Nephron progenitor cell (in vitro differentiated cells): ENCODE results near the gene PROK1.
"Not testable (repeated sequence)": the region's sequence is repeated elsewhere in the genome, so short reads cannot be mapped to it uniquely, and the experiment has no call there.

Experiments used
- DNase-seq: peaks from one replicate; pipeline ENCODE4 v3.0.0; 2021
- H3K27ac Mint-ChIP-seq: 2 replicates; pipeline ENCODE4 v1.8.0; 2021; ENCODE audit warnings: mild to moderate bottlenecking, moderate library complexity, mixed read lengths
- H3K27me3 Mint-ChIP-seq: 2 replicates; pipeline ENCODE4 v1.8.0; 2021; ENCODE audit warnings: mild to moderate bottlenecking, low read depth, mixed read lengths; ENCODE audit not compliant: poor library complexity
- H3K36me3 Mint-ChIP-seq: 2 replicates; pipeline ENCODE4 v1.8.0; 2021; ENCODE audit warnings: low read depth, mixed read lengths
- H3K4me1 Mint-ChIP-seq: 2 replicates; pipeline ENCODE4 v1.8.0; 2021; ENCODE audit warnings: mixed read lengths
- H3K4me3 Mint-ChIP-seq: 2 replicates; pipeline ENCODE4 v1.8.0; 2021; ENCODE audit warnings: mild to moderate bottlenecking, moderate library complexity, mixed read lengths
- H3K9me3 Mint-ChIP-seq: 2 replicates; pipeline ENCODE4 v1.8.0; 2021; ENCODE audit warnings: mild to moderate bottlenecking, moderate library complexity, mixed read lengths
- CTCF ChIP-seq: fragments of 200-600 bp; sonication (generic); IDR thresholded peaks from 2 replicates; pipeline ENCODE4 v1.5.0; 2021; ENCODE audit warnings: antibody characterized with exemption

Gene PROK1

GRCh38 chr1:110430366-110430765 is 20.6 kb upstream of the PROK1 start:
- Mint-ChIP-seq H3K4me1 (peaks cover 56% of the 10 kb centered on the region), H3K27ac (no peak overlapping the region), H3K27me3 (peaks cover 11% of the 10 kb centered on the region), H3K36me3 (no peaks in the 10 kb centered on the region), H3K4me3 (no peak overlapping the region), H3K9me3 (no peaks in the 10 kb centered on the region)
- DNase-seq: no peak
- TF ChIP-seq CTCF: no peak

- Mint-ChIP-seq H3K9me3 (no peaks in the 10 kb centered on the region), H3K27me3 (peaks cover 11% of the 10 kb centered on the region), H3K36me3 (no peaks in the 10 kb centered on the region), H3K27ac (no peak overlapping the region), H3K4me1 (peaks cover 56% of the 10 kb centered on the region), H3K4me3 (no peak overlapping the region)
- TF ChIP-seq CTCF: no peak
- DNase-seq: no peak
Measured at GRCh38 chr1:110430901-110431300, 20.0 kb upstream of the PROK1 start.

GRCh38 chr1:110433213-110433612 is 17.7 kb upstream of the PROK1 start:
- no peaks in the 10 kb centered on the region for H3K9me3 Mint-ChIP-seq
- H3K4me3 Mint-ChIP-seq: no peak overlapping the region
- no peak for DNase-seq
- no peak for TF ChIP-seq CTCF
- peaks cover 14% of the 10 kb centered on the region for H3K27me3 Mint-ChIP-seq
- peaks cover 69% of the 10 kb centered on the region for H3K4me1 Mint-ChIP-seq
- H3K36me3 Mint-ChIP-seq: no peaks in the 10 kb centered on the region
- H3K27ac Mint-ChIP-seq: no peak overlapping the region

GRCh38 chr1:110433803-110434202 is 17.1 kb upstream of the PROK1 start:
- no peak overlapping the region for H3K27ac Mint-ChIP-seq
- peaks cover 75% of the 10 kb centered on the region for H3K4me1 Mint-ChIP-seq
- no peak for TF ChIP-seq CTCF
- no peaks in the 10 kb centered on the region for H3K9me3 Mint-ChIP-seq
- peak; percentile 44 for DNase-seq
- no peaks in the 10 kb centered on the region for H3K36me3 Mint-ChIP-seq
- peaks cover 19% of the 10 kb centered on the region for H3K27me3 Mint-ChIP-seq
- no peak overlapping the region for H3K4me3 Mint-ChIP-seq

- H3K4me3 Mint-ChIP-seq: no peak overlapping the region
- no peaks in the 10 kb centered on the region for H3K9me3 Mint-ChIP-seq
- no peak for TF ChIP-seq CTCF
- no peaks in the 10 kb centered on the region for H3K36me3 Mint-ChIP-seq
- H3K27me3 Mint-ChIP-seq: peaks cover 25% of the 10 kb centered on the region
- H3K4me1 Mint-ChIP-seq: peaks cover 86% of the 10 kb centered on the region
- no peak for DNase-seq
- no peak overlapping the region for H3K27ac Mint-ChIP-seq
Measured at GRCh38 chr1:110434946-110435345, 16.0 kb upstream of the PROK1 start.

- no peak overlapping the region for H3K4me3 Mint-ChIP-seq
- H3K27me3 Mint-ChIP-seq: peaks cover 22% of the 10 kb centered on the region
- H3K9me3 Mint-ChIP-seq: no peaks in the 10 kb centered on the region
- DNase-seq: peak; percentile 63
- no peaks in the 10 kb centered on the region for H3K36me3 Mint-ChIP-seq
- H3K27ac Mint-ChIP-seq: peak overlapping the region; percentile 88
- no peak for TF ChIP-seq CTCF
- peaks cover 74% of the 10 kb centered on the region for H3K4me1 Mint-ChIP-seq
Measured at GRCh38 chr1:110436635-110437034, 14.3 kb upstream of the PROK1 start.

GRCh38 chr1:110437645-110438299 is 13.2 kb upstream of the PROK1 start:
- Mint-ChIP-seq H3K27ac (peak overlapping the region; percentile 93), H3K27me3 (peaks cover 30% of the 10 kb centered on the region), H3K4me1 (peaks cover 69% of the 10 kb centered on the region)
- not testable (repeated sequence) for H3K4me3 Mint-ChIP-seq, H3K9me3 Mint-ChIP-seq, DNase-seq, H3K36me3 Mint-ChIP-seq
